Muscle of arm (tissue), 14 donors: Measurements from ENCODE around the gene SLC7A4. TPM values are rescaled to one million over a fixed set of nuclear protein-coding genes. Genes with fewer than 3 reads are reported as not detected.
"Not testable (repeated sequence)": the region's sequence is repeated elsewhere in the genome, so short reads cannot be mapped to it uniquely, and the experiment has no call there.

Experiments used
- DNase-seq: peaks from one replicate; pipeline ENCODE4 v3.0.0-alpha.2; 2013
- long read RNA-seq, 11 donors: transcript quantifications; one replicate each; lab custom pipeline, GENCODE V29; 2026
- polyA plus RNA-seq, 12 donors: library from polyadenylated mRNA; unstranded; fragments of 120-200 nt; gene quantifications; one replicate each; pipeline ENCODE4 v1.2.1, GENCODE V29; 2013; ENCODE audit not compliant: insufficient read length in 12 of 12

SLC7A4 gene, protein sequence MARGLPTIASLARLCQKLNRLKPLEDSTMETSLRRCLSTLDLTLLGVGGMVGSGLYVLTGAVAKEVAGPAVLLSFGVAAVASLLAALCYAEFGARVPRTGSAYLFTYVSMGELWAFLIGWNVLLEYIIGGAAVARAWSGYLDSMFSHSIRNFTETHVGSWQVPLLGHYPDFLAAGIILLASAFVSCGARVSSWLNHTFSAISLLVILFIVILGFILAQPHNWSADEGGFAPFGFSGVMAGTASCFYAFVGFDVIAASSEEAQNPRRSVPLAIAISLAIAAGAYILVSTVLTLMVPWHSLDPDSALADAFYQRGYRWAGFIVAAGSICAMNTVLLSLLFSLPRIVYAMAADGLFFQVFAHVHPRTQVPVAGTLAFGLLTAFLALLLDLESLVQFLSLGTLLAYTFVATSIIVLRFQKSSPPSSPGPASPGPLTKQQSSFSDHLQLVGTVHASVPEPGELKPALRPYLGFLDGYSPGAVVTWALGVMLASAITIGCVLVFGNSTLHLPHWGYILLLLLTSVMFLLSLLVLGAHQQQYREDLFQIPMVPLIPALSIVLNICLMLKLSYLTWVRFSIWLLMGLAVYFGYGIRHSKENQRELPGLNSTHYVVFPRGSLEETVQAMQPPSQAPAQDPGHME
- polyA plus RNA-seq: 1 to 10 TPM in 7 of 12 donors, under 1 TPM in 3, not detected in 2; 0.67 to 4.1 (median 1.4) TPM
- long read RNA-seq, donor 1, partial matches to known transcripts: 6 of 8 reads
- long read RNA-seq, donor 1, other reads (novel, unspliced or antisense): 0 of 8 reads
- long read RNA-seq, donor 2: 0 reads
- long read RNA-seq, donor 3: 0 reads
- long read RNA-seq, donor 4: 0 reads
- long read RNA-seq, donor 5: 0 reads
- long read RNA-seq, donor 6: 0 reads
- long read RNA-seq, donor 7: 0 reads
- long read RNA-seq, donor 8: 0 reads
- long read RNA-seq, donor 9: 0 reads
- long read RNA-seq, donor 10: 0 reads
- long read RNA-seq, donor 11: 0 reads

DNA sequence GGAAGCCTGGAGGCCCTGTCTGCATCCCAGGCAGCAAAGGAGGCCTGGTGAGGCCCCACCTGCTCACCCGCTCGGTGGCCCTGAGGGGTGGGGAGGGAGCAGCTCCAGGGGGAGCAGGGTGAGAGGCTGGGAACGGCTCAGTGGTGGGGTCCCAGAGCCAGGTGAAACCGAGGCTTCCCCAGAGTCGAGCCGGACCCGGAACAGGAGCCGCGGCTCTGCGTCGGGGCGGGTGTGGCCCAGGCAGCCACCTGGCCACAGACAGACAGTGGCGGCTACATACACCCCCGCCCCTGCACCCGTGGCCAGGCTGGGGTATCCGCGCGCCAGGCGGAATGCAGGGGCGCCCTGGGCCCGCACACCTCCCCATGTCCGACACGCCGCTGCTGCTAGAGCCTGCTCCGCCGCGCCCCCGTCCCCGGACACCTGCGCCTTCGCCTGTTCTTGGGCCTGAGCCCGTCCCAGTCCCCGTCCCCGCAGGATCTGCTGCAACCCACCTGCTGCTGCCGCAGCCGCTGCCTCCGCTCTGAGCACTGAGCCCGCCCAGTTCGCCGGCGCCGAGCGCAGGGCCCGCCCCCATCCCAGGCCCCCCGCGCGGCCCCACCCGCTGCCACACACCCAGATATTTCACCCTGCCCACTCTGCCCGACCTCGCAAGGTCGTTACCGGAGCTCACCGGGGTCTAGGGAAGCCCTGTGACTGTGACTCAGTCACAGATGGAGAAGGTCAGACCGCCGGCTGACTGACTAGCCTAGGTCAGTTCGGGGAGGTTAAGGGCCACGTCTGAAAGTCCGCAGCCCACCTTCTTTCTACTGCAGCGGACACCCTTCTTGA, at the start of gene SLC7A4:
Gene SLC7A4, minus strand, starts transcription at position 525 of the 831 bp plus-strand sequence. CDS start 749 bp downstream, outside the sequence.
- no peak for DNase-seq

DNA sequence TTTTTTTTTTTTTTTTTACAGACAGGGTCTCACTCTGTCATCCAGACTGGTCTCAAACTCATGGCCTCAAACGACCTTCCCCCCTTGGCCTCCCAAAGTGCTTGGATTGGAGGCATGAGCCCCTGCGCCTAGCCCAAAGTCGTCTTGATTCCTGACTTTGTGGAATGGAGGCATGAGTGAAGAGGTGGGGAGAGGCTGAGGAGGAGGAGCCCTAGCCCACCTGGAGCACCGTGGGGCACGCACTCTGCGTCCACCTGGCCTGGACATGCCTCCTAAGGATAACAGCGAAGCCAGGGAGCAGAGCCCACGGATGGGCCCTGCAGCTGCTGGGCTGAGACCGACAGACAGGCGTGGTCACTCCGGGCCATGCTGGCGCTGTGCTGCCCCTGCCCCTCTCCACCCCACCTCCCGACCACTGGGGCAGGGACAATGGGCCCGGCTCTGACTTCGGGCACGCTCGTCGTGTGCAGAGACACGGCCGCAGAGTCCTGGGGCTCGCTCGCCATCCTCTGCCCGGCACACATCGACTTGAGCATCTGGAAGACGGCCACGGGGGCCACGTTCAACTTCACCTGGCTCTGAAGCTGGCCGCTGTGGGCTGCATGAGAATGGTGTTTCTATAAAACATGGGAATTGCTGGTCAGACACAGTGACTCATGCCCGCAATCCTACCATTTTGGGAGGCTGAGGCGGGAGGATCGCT, 48.2 kb upstream of the SLC7A4 start:
- DNase-seq: no peak

DNA sequence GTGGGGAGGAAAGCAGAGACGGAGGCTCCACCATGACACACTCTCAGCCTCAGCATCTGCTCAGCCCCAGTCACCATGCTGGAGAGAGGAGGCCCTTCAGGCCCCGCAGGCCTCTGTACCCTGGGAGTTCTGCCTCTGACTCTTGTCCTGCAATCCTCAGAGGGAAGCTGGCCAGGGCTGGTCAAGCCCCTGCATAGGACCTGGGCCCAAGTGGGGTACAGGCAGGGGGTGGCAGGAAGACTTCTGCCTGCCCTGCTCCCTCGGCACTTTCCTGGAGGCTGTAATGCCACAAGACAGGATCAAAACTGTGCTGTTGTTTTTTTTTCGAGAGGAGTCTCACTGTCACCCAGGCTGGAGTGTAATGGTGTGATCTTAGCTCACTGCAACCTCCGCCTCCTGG, 47.1 kb upstream of the SLC7A4 start:
- DNase-seq: no peak

- DNase-seq: no peak
Measured at GRCh38 chr22:21078916-21079315, 46.6 kb upstream of the SLC7A4 start.

GRCh38 chr22:21077884-21078508, 45.6 kb upstream of the SLC7A4 start:
- DNase-seq: no peak

DNA sequence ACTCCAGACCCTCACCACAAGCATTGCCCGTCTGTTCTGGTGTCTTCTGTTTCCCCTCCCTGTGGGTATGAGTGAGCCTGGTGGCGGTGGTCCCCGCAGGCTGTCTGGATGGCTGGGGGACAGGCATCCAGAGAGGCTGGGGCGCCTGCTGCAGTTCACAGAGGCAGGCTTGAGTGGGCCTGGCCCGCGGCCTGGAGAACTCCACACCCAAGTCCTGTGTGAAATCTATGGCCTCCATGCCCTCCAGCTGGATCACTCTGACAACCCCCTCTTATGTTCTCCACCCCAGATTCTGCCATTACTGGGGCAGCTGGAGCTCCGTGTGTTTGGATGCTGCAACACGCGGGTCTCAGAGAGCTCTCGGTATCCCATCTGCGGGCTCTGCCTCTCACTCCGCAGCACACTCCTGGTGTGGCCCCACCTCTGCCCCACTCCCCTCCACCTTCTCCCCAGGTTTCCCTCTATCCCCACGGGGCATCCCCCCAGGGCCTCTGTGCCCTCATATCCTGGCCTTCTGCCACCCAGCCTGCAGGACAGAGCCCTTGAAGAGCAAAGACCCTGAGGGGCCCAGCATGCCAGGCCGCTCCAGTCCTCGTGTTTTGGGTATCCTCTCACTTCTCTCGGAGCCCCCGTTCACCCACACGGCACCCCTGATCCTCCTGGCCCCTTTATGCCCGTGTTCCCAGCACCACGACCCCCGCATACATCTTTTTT, 44.7 kb upstream of the SLC7A4 start:
- no peak for DNase-seq

GRCh38 chr22:21075516-21076138, 43.3 kb upstream of the SLC7A4 start:
- no peak for DNase-seq

- DNase-seq: no peak
Measured at GRCh38 chr22:21074102-21074715, 41.8 kb upstream of the SLC7A4 start.

DNA sequence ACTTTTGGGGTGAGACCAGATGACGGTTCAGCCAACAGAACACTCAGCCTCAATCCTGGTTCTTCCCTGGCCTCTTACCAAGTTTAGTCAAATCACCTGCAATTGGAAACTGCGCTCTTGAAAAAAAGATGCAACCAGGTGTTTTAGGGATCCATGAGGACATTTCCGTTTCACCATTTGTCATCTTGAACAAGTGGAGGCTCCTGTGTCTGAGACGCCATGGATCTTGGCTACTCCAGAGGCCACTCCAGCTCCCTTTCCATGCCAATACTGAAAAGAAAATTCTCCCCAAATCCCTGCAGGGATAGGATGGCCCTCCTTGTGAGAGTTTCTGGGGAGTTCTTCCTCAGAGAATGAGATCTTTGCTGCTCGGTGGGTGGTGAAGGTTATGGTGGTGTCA, 41.1 kb upstream of the SLC7A4 start:
- no peak for DNase-seq

DNA sequence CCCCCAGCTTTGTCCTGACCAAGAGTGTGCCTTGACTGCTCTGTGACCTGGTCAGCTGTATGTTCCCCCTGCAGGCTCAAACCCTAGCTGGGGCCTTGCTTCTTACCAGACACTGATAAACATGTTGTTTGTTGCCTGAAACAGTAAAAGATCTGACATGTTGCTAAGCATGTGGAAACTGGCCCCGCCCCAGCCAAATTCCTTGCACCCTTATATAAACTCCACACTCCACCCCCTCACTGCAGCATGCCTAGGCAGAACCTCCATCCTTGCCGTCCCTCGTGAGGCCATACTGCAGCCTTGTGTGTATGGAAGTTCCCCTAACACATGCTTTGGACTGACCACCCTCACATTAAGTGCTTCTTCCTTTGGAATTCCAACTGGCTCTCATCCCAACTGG, 40.7 kb upstream of the SLC7A4 start:
- DNase-seq: no peak

DNA sequence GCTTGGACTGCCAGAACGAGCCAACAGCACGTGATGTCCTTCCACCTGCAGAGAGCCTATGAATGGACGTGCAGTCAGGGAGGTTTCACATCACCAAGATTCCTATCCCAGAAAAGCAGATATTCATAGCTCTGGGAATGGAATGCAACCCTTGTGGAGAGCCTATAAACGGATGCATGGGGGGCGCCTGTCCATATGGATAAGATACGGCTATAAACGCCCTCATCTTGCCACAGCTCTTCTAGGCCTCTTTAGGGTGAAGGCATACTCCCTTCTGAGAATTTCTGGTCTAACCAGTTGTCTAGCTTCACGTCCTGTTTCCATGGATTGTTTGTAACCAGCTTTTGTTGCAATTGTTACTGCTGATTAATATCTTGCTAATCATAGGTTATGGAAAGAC, 39.4 kb upstream of the SLC7A4 start:
- DNase-seq: not testable (repeated sequence)

GRCh38 chr22:21070690-21071615, 38.6 kb upstream of the SLC7A4 start:
- DNase-seq: no peak

GRCh38 chr22:21069375-21069774, 37.0 kb upstream of the SLC7A4 start:
- no peak for DNase-seq

GRCh38 chr22:21068681-21069276, 36.4 kb upstream of the SLC7A4 start:
- no peak for DNase-seq

GRCh38 chr22:21067901-21068680, 35.7 kb upstream of the SLC7A4 start:
- DNase-seq: no peak

DNA sequence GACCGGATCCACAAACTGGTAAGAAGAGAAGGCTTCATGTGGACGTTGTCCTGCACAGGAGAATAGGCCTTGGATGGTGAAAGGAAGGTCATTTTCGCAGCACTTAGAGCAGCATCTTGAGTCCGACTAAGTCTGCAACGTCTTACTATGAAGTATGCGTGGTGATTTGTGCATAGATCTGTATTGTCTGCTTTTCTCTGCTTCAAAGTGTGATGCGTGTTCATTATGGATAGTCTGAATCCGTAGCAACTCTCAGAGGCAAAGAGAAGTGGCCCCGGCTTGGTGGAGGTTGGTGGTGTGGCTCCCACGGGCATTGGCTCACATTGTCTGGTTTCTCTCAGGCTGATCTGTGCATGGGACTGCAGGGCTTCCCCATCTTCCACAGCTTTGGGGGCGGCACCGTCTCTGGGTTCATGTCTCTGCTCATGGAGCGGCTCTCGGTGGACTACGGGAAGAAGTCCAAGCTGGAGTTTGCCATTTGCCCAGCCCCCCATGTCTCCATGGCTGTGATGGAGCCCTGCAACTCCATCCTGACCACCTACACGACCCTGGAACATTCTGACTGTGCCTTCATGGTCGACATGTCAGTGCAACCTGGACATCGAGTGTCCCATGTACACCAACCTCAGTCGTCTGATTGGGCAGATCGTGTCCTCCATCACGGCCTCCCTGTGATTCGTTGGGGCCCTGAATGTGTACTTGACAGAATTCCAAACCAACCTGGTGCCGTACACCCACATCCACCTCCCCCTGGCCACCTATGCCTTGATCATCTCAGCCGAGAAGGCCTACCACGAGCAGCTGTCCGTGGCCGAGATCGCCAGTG, 34.9 kb upstream of the SLC7A4 start:
- DNase-seq: no peak
